ENCODE measurements around the gene NKX2-4.

GRCh38 chr20:21364413-21364812, 32.9 kb downstream of the NKX2-4 start:
- TF ChIP-seq, protein P1, sequence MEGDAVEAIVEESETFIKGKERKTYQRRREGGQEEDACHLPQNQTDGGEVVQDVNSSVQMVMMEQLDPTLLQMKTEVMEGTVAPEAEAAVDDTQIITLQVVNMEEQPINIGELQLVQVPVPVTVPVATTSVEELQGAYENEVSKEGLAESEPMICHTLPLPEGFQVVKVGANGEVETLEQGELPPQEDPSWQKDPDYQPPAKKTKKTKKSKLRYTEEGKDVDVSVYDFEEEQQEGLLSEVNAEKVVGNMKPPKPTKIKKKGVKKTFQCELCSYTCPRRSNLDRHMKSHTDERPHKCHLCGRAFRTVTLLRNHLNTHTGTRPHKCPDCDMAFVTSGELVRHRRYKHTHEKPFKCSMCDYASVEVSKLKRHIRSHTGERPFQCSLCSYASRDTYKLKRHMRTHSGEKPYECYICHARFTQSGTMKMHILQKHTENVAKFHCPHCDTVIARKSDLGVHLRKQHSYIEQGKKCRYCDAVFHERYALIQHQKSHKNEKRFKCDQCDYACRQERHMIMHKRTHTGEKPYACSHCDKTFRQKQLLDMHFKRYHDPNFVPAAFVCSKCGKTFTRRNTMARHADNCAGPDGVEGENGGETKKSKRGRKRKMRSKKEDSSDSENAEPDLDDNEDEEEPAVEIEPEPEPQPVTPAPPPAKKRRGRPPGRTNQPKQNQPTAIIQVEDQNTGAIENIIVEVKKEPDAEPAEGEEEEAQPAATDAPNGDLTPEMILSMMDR (IDR thresholded peaks at IDR 0.05) = no peak
- TF ChIP-seq POLR2A (IDR thresholded peaks at IDR 0.05) = no peak
